ENCODE results near the gene PTPRM. TPM values are rescaled to one million over a fixed set of nuclear protein-coding genes. Genes with fewer than 3 reads are reported as not detected.

Gene PTPRM
- total and polyA plus RNA-seq, 3 donors from 2014 or later, result 76.4 to 101 (median 94.6) TPM

DNA sequence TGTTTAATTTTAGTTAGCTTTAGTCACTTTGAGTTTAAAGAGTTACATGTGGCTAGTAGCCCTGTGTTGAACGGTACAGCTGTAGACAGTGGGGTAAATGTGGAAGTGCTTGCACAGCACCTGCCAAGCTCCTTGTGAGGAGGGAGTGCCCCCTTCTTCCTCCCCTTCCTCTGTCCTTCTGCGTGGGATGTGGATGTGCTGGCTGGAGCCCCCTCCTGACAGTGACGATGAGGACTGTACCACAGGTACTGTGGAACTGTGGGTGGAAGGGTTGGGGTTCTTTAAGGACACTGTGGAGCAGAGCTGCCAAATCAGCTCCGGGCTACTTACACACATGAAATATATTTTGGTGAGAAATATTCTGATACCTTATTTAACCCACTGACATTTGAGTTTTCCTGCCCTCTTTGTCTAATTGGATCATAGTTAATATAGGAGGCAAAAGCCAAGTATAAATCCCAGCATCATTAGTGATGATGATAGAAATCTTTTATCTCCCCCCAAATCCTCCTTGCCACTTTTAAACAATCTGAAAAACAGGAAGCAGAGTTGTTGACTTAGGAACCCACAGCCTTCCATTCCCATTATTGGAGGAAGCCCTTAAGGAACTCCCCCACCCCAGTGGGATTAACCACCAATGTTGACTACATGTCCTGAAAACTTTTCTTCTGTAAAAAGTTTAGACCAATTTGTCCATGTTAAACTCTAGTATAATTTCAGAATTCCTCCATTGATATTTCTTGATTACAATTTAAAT is 181.3 kb downstream of the PTPRM start:
- H3K36me3 ChIP-seq (ENCODE audit: low read depth, missing control alignments), result no peaks in the 10 kb centered on the region
- H3K9me3 ChIP-seq, result no peaks in the 10 kb centered on the region
- no peak overlapping the region for H3K4me3 ChIP-seq
- intact Hi-C loops (cut with DNase I; ENCODE audit: low total_unique reads), result no loop called here
- TF ChIP-seq, protein P1, sequence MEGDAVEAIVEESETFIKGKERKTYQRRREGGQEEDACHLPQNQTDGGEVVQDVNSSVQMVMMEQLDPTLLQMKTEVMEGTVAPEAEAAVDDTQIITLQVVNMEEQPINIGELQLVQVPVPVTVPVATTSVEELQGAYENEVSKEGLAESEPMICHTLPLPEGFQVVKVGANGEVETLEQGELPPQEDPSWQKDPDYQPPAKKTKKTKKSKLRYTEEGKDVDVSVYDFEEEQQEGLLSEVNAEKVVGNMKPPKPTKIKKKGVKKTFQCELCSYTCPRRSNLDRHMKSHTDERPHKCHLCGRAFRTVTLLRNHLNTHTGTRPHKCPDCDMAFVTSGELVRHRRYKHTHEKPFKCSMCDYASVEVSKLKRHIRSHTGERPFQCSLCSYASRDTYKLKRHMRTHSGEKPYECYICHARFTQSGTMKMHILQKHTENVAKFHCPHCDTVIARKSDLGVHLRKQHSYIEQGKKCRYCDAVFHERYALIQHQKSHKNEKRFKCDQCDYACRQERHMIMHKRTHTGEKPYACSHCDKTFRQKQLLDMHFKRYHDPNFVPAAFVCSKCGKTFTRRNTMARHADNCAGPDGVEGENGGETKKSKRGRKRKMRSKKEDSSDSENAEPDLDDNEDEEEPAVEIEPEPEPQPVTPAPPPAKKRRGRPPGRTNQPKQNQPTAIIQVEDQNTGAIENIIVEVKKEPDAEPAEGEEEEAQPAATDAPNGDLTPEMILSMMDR (IDR thresholded peaks at IDR 0.05), result no peak
- no peak for TF ChIP-seq POLR2A (IDR thresholded peaks at IDR 0.05)
- H3K27me3 ChIP-seq, result no peaks in the 10 kb centered on the region
- no peaks in the 10 kb centered on the region for H3K4me1 ChIP-seq
- no peak overlapping the region for H3K27ac ChIP-seq
- no peak for DNase-seq
- WGBS, 2 donors, result 49 to 60% methylated on average over 4 of the region's 4 CpGs

GRCh38 chr18:7749008-7749405 is 181.9 kb downstream of the PTPRM start:
- TF ChIP-seq, protein P1 (IDR thresholded peaks at IDR 0.05), result no peak
- TF ChIP-seq POLR2A (IDR thresholded peaks at IDR 0.05), result no peak
- WGBS, 2 donors, result 59 to 62% methylated on average over 2 of the region's 2 CpGs
- DNase-seq, result no peak
- Histone ChIP-seq H3K27ac (no peak overlapping the region), H3K4me1 (no peaks in the 10 kb centered on the region), H3K4me3 (no peak overlapping the region), H3K36me3 (ENCODE audit: low read depth, missing control alignments) (no peaks in the 10 kb centered on the region), H3K27me3 (no peaks in the 10 kb centered on the region), H3K9me3 (no peaks in the 10 kb centered on the region)
- intact Hi-C loops (cut with DNase I; ENCODE audit: low total_unique reads), result no loop called here

DNA sequence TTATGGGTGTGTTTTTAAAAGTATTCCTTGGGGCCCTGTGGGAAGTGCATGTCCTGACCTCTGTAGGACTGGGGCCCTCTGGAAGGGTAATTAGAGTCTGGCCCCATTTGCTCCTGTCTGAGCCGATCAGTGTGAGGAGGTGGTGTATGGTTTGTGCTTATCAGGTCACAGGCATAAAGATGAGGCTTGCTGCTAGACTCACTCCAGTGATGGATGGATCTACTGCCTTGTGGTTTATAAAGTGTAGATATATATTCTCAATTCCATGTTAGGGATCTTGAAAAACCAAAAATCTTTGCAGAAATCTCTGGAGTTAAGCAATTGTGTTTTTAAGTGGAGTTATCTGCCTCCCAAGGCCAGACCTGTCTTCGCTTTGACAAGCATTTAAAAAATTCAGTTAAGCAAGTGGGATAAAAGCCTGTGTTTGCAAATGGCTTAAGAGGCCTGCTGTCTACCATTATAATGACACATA is 182.4 kb downstream of the PTPRM start:
- Histone ChIP-seq H3K27me3 (no peaks in the 10 kb centered on the region), H3K9me3 (no peaks in the 10 kb centered on the region), H3K36me3 (ENCODE audit: low read depth, missing control alignments) (no peaks in the 10 kb centered on the region), H3K4me3 (no peak overlapping the region), H3K4me1 (no peaks in the 10 kb centered on the region), H3K27ac (no peak overlapping the region)
- 51 to 67% methylated on average over 2 of the region's 2 CpGs for WGBS, 2 donors
- DNase-seq, result no peak
- intact Hi-C loops (cut with DNase I; ENCODE audit: low total_unique reads), result no loop called here
- no peak for TF ChIP-seq POLR2A (IDR thresholded peaks at IDR 0.05)
- TF ChIP-seq, protein P1 (IDR thresholded peaks at IDR 0.05), result no peak

DNA sequence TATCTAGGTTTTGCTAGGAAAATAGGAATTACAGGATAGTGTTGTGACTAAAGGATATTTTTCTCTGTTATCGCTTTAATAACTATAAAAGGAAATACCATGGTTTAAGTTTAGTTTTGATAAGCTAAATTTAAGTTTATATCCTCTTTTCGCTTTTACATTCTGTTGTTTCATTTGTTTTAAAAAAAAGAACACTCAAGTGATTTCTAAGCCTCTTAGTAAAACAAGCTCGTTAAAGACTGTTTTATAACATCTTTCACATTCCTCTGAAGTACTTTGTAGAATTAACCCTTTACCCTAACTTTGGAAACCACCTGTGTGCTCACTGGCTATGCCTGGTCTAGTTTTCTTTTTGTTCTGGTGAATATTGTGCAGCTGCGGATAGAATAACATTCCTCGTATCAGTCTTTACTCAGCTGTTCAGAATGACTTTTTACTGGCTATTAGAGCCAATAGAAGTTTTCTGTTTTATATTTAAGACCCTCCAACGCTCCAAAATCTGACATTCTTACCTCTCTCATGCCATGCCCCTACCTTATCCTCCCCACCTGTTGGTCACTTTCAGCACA is 183.1 kb downstream of the PTPRM start:
- Histone ChIP-seq H3K27ac (no peak overlapping the region), H3K9me3 (no peaks in the 10 kb centered on the region), H3K4me1 (no peaks in the 10 kb centered on the region), H3K36me3 (ENCODE audit: low read depth, missing control alignments) (no peaks in the 10 kb centered on the region), H3K4me3 (no peak overlapping the region), H3K27me3 (no peaks in the 10 kb centered on the region)
- TF ChIP-seq, protein P1 (IDR thresholded peaks at IDR 0.05), result no peak
- TF ChIP-seq POLR2A (IDR thresholded peaks at IDR 0.05), result no peak
- intact Hi-C loops (cut with DNase I; ENCODE audit: low total_unique reads), result no loop called here
- 59 to 68% methylated on average over 6 of the region's 6 CpGs for WGBS, 2 donors
- no peak for DNase-seq
